HG02981 (cell line): Measurements from ENCODE around the gene HOXD13.

Source experiments
- ATAC-seq: cut with Tn5 transposase; IDR thresholded peaks from one replicate; pipeline ENCODE4 v1.9.1; 2021; ENCODE audit warnings: mild to moderate bottlenecking, moderate library complexity; ENCODE audit not compliant: unreplicated experiment

The HOXD13 gene

DNA sequence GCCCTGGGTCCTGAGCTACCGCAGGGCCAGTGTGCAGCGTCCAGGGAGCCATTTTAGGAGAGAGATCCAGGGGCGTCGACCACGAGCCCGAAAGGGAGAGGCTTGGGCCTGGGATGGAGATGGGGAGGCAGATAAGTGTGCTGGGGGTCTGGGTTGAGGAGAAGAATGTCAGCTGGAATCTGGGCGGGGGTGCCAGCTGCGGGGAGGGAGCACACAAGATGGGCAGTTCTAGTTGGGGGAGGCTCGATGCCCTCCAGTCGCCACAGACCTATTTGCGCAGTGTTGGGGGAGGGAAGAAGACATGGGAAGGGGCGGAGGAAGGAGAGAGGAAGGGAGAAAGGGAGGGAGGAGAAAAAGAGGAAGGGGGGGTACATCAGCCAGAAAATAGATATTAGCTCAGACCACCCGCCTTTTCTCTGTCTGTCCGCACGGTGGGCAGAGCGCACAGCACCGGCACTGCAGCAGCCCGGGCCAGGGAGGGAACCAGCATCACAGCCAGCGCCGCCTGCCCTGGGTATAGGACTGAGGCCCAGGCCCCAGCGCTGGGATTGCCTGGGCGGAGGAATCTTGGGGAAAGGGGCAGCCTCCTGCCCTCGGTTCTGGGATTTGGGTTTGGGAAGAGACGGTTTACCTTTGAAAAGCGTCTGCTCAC lies 12.7 kb downstream of the HOXD13 start:
- ATAC-seq: no peak

DNA sequence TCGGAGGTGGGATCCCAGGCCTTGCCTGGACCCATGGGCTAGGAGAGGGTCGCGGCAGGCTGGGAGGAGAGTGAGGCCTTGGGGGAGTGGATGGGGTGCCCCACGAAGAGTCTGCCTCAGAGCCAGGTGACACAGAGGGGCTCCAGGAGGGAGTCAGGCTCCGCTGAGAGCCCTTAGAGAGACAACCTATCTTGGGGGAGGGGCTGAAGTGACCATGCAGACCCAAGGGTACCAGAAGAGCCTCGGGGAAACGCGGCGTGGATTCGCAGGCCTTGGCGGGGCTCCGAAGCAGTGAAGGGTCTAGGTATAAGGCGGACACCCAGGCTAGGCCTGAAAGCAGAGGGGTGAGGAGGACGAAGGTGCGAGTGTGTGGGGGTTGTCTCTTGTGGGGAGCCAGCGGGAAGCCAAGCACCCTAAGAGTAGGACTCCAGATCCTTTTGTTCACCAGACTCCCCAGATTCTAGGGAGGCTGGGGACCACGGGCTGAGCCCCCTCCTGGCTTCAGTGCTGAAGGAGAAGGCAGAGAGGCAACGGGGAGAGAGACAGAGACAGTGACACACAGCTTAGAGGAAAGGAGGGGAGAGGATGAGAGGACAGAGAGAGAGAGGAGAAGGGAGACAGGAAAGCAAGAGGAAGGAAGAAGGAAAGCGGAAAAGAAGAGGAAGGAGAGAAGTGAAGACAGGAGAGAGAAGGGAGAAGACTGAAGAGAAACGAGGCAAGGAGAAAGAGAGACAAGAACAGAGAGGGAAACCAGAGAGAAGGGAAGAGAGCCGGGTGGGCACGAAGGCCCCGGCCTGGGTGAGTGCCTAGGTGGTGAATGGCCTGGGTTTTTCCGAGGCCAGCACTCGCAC lies 13.4 kb downstream of the HOXD13 start:
- no peak for ATAC-seq

DNA sequence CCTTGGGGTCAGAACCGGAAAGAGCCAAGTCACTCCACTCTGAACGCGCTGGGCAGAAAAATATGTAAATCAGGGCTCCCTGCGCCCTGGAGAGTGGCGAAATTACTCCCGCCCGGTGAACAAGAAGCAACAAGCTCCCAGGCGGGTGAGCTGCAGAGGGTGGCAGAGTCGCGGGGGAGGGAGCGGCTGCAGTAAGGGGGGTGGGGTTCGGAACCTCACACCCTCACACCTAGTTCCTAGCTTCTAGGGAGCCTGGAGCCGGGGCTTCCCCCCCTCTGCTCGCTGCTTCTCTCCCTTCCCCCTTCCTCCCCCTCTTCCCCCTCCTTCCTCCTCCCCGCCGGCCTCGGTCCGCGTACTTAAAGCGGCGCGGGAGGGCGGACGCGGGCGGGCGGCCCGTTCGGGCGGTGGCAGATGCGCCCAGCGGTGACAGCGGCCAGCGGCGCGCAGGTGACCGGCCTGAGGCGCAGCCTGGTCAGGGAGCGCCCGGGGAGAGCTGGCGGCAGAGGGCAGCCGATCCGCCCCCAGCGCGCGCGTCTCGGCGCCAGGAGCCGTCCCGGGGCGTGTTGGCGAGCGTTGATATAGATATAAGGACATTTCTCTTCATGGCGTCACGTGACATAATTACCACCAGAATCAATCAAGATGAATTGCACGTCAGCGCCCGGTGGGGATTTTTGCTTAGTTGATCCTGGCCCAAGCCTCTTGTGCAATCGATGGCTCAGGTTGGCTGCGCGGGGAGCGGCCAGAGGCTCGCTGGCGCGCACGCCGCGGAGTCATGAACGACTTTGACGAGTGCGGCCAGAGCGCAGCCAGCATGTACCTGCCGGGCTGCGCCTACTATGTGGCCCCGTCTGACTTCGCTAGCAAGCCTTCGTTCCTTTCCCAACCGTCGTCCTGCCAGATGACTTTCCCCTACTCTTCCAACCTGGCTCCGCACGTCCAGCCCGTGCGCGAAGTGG lies 14.3 kb downstream of the HOXD13 start, which contains the start of gene HOXD11:
HOXD11 (plus strand) TSS at position 700 of the 959 bp plus-strand sequence; CDS start at position 776, 76 bp downstream.
- ATAC-seq: no peak

DNA sequence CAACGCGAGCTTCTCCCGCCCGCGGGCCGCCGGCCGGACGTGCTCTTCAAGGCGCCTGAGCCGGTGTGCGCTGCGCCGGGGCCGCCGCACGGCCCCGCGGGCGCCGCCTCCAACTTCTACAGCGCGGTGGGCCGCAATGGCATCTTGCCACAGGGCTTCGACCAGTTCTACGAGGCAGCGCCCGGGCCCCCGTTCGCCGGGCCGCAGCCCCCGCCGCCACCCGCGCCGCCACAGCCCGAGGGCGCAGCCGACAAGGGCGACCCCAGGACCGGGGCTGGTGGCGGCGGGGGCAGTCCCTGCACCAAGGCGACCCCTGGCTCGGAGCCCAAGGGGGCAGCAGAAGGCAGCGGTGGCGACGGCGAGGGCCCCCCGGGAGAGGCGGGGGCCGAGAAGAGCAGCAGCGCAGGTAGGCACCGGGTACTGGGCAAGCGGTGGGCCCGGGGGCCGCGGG lies 15.2 kb downstream of the HOXD13 start:
- no peak for ATAC-seq

DNA sequence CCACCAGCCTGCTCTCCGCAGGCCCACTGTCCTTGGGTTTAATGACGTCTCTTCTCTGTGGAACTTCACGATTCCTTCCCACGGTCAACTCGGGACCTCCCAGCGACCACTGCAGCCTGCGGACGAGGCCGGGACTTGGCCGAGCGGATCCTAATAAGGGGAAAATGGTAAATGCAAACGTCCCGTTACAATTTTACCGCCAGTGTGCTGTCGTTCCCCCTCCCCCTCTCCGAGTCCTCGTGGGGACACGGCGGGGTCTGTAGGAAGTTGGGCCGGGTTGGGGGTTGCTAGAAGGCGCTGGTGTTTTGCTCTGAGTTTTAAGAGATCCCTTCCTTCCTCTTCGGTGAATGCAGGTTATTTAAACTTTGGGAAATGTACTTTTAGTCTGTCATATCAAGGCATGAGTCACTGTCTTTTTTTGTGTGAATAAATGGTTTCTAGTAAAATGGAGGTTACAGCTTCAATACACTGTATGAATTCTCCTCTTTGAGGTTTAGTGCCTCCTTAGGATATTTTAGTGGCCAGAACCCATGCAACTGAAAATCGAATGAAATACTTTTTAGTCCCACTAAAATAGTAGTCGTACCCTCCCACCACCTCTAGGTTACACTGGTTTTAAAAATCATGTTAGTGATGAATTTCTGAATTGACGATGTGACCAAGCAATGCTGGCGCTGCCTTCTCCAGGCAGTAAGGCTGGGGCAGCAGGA lies 16.8 kb downstream of the HOXD13 start:
- no peak for ATAC-seq

DNA sequence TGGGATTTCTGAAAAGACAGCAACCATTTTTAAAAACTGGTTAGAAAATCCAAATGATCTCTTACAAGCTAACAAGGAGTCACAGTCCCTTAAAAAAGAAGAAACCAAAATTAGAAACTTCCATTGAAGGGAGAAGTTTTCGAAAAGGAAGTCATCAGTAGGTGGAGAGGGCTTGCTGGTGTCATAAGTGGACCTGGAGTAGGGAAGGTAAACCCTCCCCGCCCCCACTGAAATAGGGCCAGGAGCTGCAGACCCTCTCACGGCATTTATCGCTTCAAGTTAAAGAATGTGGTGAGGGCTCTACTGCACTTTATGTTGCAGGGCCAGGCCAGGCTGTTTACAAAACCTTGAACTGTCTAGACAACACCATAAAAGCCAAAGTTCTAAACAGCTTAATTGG lies 17.4 kb downstream of the HOXD13 start:
- no peak for ATAC-seq

DNA sequence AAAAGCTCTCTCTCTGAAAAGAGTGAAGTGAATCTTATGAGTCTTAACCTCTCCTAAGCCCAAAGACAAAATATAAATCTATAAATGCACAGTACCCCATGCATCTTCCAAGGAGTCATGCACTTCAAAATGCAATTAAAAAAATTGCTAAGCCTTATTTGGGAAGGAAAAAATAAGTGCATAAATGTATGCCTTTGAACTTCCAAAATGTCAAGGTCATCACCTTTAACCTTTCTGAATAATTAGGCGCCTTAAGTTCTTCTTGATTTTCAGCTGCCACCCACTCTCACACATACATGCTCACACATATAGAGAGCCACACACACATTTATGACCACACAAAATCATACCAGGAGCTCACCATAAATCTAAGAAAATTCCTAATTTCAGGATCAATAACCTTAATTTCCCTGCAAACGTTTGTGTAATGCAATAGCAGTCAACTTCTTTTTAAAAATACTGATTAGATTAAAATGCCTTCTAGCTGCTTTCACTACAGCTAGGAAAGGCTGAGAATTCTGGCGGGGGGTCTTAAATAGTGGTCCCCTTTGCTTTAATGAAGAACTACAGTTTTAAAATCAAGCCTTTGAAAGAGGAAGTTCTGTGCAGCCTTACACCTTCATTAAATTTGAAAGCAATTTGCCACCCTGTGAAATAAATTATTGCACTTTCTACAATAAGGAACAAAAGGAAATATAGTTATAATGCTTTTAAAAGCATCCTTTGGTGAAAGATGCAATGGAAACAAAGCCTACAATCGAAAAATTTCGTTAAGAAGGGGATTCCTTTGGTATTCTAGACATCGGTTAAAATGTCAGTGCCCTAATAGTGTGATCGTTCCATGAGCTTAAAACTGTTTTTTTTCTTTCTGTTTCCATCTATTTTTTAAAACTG lies 18.1 kb downstream of the HOXD13 start:
- no peak for ATAC-seq

DNA sequence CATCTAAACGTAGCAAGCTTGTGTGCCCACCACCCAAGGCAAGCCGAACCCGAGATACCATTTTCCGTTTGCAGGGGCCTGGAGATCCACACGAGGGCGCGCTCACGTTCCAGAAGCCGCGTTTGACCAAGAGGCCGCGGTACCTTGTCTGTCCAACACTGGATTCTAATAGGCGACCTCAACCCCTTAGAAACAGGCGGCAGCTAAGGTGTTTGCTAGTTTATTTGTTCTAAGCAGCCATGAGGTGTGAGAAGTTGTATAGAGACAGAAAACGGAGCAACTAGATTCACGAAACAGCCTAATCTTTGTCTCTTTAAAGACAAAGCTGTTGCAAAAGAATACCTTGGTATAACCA lies 18.8 kb downstream of the HOXD13 start:
- ATAC-seq: no peak

DNA sequence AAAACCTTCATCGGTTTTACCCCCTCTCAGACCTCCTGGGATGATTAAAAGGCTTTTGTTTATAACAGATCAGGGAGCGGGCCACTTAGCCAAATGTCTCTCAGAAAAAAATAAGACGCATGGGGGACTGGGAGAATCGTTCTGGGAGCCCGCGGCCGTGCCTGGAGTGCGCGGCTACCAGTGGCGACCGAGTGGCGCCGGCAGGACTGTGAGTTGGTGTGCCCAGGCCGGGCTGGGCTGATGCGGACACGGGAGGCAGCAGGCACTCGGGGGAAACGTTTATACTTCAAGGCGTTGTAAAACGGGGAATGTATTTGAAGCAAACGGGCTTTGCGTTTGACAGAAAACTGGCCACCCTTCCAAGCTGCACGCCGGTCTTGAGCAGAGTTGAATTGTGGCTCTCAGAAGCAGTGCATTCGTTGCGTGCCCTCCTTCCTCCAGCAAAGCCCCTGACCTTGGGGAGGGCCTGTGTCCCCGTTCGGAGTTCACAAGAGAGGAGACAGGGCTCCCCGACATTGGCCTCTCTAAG lies 19.4 kb downstream of the HOXD13 start:
- ATAC-seq: no peak

DNA sequence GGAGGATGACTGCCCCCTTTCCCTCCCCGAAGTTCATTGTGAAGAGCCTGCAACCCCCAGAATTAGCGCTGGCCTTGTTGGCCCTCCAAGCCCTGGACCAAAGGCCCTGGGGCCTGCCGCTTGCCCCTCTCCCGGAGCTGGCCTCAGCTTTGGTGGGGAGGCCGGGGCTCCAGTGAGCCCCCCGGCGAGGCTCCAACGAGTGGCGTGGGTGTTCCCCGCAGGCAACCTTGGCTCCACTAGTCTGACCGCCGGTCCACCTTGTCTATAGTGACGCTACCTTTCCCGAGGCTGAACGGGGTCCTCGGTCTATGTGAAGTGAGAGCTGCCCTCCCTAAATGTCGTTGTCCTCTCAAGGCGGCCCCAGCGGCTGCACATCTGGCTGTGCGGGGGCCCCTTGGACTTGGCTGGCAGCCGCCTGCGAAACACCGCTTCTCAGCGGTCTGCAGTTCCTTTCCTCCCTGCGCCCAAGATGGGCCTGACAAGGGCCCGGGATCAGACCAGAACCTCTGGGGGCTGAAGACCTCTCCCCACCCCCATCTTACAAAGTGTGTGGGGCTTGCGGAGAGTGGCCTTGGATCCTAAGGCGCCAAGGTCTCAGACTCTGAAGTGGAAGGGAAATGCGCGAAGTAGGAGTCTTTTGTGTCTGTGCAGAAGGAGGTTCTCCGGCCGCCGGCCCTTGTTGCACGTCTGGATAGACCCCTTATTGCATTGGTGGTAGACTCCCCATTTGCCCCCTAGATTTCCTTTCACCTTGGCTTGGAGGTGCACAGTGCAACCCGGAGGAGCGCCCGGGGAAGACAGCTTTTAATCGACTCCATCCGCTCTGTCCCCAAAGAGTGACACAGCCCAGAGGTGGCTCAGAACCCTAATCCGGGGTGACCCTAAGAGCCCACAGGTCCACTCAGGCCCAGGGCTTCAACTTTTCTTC lies 20.1 kb downstream of the HOXD13 start:
- ATAC-seq: no peak

DNA sequence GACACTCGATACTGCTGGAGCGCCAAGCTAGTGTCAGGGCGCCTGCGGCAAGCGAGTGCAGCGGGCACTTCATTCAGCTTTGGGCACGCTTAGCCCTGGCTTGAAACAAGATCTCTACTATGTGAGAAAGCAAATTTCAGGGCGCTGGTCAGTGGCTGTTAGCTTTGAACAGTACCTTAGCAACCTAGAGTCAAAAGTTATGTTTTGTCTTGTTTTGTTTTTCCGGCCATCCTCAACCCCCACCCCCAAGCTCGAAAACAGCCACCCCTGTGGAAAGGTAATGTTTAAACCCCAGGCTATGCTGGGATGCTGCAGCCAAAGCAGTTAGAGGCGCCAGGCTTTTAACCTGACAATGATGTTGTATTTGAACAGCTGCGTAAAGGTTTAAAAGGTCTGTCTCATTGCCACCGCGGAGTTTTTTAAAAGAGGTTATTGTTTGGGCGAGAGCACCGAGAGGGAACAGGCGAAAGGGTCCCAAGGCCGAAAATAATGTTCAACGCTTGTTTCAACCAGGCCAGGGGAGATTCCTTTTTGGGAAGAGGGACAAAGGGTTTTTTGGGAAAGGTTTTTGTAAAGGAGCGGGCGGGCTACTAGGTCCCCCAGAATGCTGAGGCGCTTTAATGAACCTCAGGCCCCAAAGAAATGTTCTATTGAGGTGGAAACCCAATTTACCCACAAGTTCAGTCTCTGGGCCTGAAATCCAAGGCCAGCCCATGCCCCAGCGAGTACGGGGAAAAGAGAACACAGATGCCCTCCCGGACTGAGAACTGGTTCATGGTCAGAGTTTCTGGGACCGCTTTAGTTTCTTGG lies 21.8 kb downstream of the HOXD13 start:
- ATAC-seq: no peak

DNA sequence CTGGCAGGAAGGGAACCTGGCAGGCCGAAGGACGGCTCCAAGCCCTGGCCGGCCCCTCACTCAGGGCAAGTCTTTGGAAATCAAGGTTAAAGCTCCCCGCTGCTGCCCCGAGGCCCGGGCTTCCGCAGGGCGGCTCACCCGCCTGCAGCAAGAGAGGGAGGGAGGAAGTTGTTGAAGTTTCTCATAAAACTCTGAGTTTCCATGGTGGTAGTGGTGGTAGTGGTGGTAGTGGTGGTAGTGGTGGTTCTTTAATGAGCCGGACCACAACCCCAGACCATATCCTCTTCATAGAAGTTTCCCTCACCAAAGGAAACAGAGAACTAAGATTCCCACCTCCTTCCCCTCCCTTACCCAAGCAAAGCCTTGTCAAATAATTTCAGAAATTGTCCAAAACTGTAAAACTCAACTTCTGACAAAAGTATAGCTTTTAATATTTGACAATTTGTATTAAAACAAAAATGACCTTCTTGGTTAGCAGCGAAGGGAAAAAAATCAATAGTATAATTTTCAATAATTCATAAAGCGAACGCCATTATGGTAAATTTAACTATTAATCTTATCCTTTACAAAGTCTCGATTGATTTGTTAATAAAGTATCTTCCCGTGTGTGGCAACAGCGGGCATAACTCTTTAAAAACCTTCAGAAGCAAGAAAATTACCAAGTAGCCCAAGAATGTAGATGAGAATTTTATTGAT lies 22.6 kb downstream of the HOXD13 start:
- no peak for ATAC-seq

DNA sequence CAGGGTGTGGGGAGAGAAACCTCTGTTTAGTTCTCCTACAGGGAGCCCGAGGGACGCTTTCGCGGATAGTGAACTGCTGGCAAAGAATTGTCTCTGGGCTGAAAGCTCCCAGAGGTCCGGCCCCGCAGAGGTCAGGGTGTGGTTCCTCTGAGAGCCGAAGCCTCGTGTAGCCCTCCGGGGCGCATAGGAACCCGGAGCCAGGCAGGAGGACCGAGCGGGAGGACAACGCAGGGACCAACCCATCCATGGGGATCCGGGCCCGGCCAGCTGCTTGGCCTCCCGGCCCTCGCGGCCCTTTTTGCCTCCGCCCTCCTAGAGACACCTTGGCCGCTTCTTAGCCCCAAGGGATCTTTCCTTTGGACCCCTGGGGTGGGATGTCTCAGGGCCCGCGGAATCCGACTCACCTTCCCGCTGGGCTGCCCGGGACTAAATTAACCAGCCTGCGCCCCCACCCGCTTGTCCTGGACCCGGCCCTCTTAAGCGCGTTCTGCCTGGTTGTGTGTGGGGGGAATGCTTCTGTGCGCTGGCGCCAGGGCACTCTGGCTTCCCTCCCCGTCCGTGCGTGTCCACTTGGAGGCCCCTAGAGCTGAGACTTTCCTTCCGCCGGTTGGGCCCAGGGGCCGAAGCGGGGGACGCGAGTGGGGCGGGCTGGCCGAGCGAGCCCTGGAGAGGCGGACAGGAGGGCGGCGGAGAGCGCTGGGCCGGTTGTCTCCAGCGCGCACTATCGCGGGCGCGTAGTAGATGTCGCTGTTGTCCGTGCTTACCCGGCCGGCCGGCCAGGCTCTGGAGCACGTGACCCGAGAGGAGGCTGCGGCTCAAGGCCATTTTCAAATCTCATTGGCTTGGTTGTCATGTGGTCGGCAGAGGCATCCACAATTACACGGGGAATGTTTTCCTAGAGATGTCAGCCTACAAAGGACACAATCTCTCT lies 23.6 kb downstream of the HOXD13 start, which contains the start of gene HOXD10:
HOXD10 (plus strand) TSS at position 896 of the 931 bp plus-strand sequence. CDS start 56 bp downstream, outside the sequence.
- ATAC-seq: no peak

DNA sequence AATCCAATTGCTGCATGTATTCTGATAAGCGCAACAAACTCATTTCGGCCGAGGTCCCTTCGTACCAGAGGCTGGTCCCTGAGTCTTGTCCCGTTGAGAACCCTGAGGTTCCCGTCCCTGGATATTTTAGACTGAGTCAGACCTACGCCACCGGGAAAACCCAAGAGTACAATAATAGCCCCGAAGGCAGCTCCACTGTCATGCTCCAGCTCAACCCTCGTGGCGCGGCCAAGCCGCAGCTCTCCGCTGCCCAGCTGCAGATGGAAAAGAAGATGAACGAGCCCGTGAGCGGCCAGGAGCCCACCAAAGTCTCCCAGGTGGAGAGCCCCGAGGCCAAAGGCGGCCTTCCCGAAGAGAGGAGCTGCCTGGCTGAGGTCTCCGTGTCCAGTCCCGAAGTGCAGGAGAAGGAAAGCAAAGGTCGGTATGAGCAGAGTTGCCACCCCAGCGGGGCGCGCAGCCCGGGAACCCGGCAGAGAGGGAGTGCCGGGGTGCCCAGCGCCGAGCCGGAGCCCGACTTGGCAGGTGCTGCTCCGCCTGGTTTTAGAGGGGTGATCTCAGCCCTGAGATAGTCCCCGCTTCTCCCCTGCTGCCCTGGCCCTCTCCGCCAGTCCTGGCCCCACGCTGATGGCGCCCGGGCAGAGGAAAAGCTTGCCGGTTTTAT lies 24.8 kb downstream of the HOXD13 start:
- no peak for ATAC-seq

DNA sequence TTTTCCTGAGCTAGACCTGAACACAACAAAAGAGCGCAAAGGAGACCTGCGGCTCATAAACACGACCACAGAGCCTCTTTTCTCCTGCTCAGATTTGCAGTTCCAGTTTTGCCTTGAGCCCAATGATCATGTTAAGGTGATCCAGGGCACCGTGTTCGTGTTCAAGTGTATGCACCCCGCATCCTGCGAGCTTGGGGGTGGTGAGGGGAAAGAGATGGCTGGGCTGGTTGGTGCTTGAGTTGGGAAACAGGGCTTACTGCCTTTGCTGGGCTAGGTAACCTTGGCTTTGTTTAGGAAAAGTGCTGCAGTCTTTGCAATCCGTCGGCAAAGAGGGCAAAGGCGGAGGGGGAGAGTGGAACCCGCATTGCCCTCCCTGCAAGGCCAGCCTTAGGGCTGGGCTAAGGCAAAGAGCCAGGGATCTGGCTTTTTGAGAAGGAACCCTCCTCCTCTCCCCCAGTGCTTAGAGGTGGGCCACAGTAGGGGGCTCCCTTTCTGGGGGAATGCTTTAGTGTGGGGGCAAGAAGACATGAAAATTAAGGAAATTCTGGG lies 25.4 kb downstream of the HOXD13 start:
- no peak for ATAC-seq
